T-helper 17 cell (primary cell): ENCODE measurements around the gene U2SURP. TPM values are rescaled to one million over a fixed set of nuclear protein-coding genes. Genes with fewer than 3 reads are reported as not detected.
"Not testable (repeated sequence)": the region's sequence is repeated elsewhere in the genome, so short reads cannot be mapped to it uniquely, and the experiment has no call there.

ENCODE experiments used
- ATAC-seq: fragments of 150-1000 bp; cut with Tn5 transposase; 2 replicates; pipeline ENCODE4 v1.10.0; 2021; ENCODE audit warnings: mild to moderate bottlenecking, moderate library complexity
- DNase-seq, 3 donors: peaks; one replicate each; pipeline versions ENCODE4 v3.0.0 to v3.0.0-alpha.2; 2020 to 2021
- H3K9me3 ChIP-seq: one replicate; pipeline ENCODE4 v1.7.0; 2013; ENCODE audit warnings: low read length, mild to moderate bottlenecking; ENCODE audit not compliant: control insufficient read depth, poor library complexity, severe bottlenecking
- H3K27ac Mint-ChIP-seq: one replicate; pipeline ENCODE4 v1.8.0; 2022; ENCODE audit warnings: mild to moderate bottlenecking, moderate library complexity, mixed read lengths
- H3K27me3 Mint-ChIP-seq: one replicate; pipeline ENCODE4 v1.8.0; 2022; ENCODE audit warnings: mixed read lengths
- H3K36me3 Mint-ChIP-seq: one replicate; pipeline ENCODE4 v1.8.0; 2022; ENCODE audit warnings: low read depth, mixed read lengths
- H3K4me1 Mint-ChIP-seq: one replicate; pipeline ENCODE4 v1.8.0; 2022; ENCODE audit warnings: mild to moderate bottlenecking, mixed read lengths
- H3K4me3 Mint-ChIP-seq: one replicate; pipeline ENCODE4 v1.8.0; 2022; ENCODE audit warnings: mild to moderate bottlenecking, moderate library complexity, mixed read lengths
- total RNA-seq, 4 donors: library from RNA in 2 of 4; stranded (reverse) in 2 of 4; gene quantifications; one replicate each; pipeline ENCODE4 v1.2.3 and lab custom pipeline; 2022 to 2026

U2SURP gene
- total RNA-seq, 2 donors from 2014 or later: 145 to 171 TPM

GRCh38 chr3:143004823-143005222, 3.5 kb downstream of the U2SURP start:
- H3K27ac Mint-ChIP-seq: no peak overlapping the region
- ATAC-seq (no peak), DNase-seq (no peak)
- H3K27me3 Mint-ChIP-seq: no peaks in the 10 kb centered on the region
- peaks cover 3% of the 10 kb centered on the region for H3K36me3 Mint-ChIP-seq
- H3K4me1 Mint-ChIP-seq: peaks cover 45% of the 10 kb centered on the region
- peak overlapping the region; percentile 73 for H3K4me3 Mint-ChIP-seq
- no peaks in the 10 kb centered on the region for H3K9me3 ChIP-seq

DNA sequence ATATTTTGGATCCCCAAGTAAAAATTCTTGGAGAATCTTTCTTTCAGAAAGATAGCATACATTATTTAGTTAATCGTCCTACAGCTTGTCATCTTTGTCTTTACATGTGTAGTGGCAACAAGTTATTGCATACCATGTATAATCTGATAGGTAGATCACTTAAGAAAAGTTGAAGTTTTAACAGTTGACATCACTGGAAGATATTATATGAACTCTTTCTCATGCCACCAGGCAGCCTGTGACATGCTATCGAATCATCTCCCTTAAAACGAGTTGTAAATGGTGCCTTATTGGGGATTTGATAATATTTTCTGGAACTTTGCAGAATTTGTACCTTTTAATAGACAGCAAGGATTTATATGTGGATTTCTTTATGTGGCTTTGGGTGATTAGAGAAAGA, 8.7 kb downstream of the U2SURP start:
- peaks cover 2% of the 10 kb centered on the region for H3K36me3 Mint-ChIP-seq
- ATAC-seq (no peak), DNase-seq (no peak)
- H3K27ac Mint-ChIP-seq: peak overlapping the region; percentile 29
- H3K4me1 Mint-ChIP-seq: peaks cover 30% of the 10 kb centered on the region
- H3K27me3 Mint-ChIP-seq: no peaks in the 10 kb centered on the region
- no peak overlapping the region for H3K4me3 Mint-ChIP-seq
- no peaks in the 10 kb centered on the region for H3K9me3 ChIP-seq

- DNase-seq (no peak), ATAC-seq (no peak)
- Mint-ChIP-seq H3K27ac (peak overlapping the region; percentile 4), H3K36me3 (peaks cover 2% of the 10 kb centered on the region), H3K27me3 (no peaks in the 10 kb centered on the region), H3K4me1 (peaks cover 25% of the 10 kb centered on the region), H3K4me3 (no peak overlapping the region)
- no peaks in the 10 kb centered on the region for H3K9me3 ChIP-seq
Measured at GRCh38 chr3:143011705-143012104, 10.3 kb downstream of the U2SURP start.

GRCh38 chr3:143014921-143015320, 13.6 kb downstream of the U2SURP start:
- Mint-ChIP-seq H3K4me1 (peaks cover 13% of the 10 kb centered on the region), H3K27me3 (no peaks in the 10 kb centered on the region), H3K36me3 (peaks cover 7% of the 10 kb centered on the region), H3K27ac (no peak overlapping the region), H3K4me3 (no peak overlapping the region)
- no peak for ATAC-seq
- H3K9me3 ChIP-seq: no peaks in the 10 kb centered on the region
- DNase-seq: no peak

- Mint-ChIP-seq H3K4me3 (no peak overlapping the region), H3K4me1 (peaks cover 7% of the 10 kb centered on the region), H3K36me3 (peaks cover 12% of the 10 kb centered on the region), H3K27me3 (no peaks in the 10 kb centered on the region), H3K27ac (no peak overlapping the region)
- ATAC-seq (peak; percentile 49), DNase-seq (no peak)
- H3K9me3 ChIP-seq: no peaks in the 10 kb centered on the region
Measured at GRCh38 chr3:143016321-143016972, 15.1 kb downstream of the U2SURP start.

DNA sequence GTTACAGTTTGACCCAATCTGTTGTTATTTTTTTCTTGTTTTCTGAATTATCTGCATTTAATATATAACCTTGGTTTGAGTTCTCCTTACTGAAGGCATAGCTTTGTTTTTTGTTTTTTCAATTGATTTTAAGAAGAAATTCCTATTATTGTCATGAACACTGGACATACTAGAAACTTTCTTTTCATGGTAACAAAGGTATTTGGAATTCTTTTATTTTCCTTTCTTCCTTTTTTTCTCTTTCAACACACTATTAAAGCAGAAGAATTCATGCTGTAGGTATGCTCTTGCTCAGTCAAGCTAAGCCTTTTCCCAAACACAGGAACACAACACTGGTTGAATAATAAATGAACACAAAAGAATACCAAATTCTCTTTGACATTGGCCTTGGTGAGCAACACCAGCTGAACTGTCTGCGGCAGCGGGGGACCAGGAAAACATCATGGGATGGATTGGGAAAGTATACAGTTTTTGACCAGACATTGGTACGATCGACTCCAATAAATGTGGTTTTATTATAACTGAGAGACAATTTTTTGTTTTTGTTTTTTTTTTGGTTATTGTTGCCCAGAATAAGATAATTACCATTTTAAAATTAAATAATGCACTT, 23.1 kb downstream of the U2SURP start:
- peak overlapping the region; percentile 47 for H3K27ac Mint-ChIP-seq

GRCh38 chr3:143031327-143031726, 30.0 kb downstream of the U2SURP start:
- ATAC-seq: no peak
- Mint-ChIP-seq H3K27me3 (no peaks in the 10 kb centered on the region), H3K27ac (peak overlapping the region; percentile 29), H3K4me1 (peaks cover 15% of the 10 kb centered on the region), H3K36me3 (peaks cover 7% of the 10 kb centered on the region), H3K4me3 (no peak overlapping the region)
- H3K9me3 ChIP-seq: no peaks in the 10 kb centered on the region
- no peak for DNase-seq

More for the DNA sequence above, 23.1 kb downstream of the U2SURP start:
- no peak overlapping the region for H3K4me3 Mint-ChIP-seq
- peaks cover 10% of the 10 kb centered on the region for H3K36me3 Mint-ChIP-seq
- DNase-seq: no peak
- no peaks in the 10 kb centered on the region for H3K9me3 ChIP-seq
- no peak for ATAC-seq
- H3K4me1 Mint-ChIP-seq: peaks cover 3% of the 10 kb centered on the region
- H3K27me3 Mint-ChIP-seq: no peaks in the 10 kb centered on the region

- not testable (repeated sequence) for DNase-seq, H3K4me3 Mint-ChIP-seq, ATAC-seq, H3K27me3 Mint-ChIP-seq, H3K9me3 ChIP-seq
- peaks cover 20% of the 10 kb centered on the region for H3K4me1 Mint-ChIP-seq
- H3K27ac Mint-ChIP-seq: peak overlapping the region; percentile 29
- peaks cover 10% of the 10 kb centered on the region for H3K36me3 Mint-ChIP-seq
Measured at GRCh38 chr3:143031796-143032387, 30.5 kb downstream of the U2SURP start.

- H3K9me3 ChIP-seq: no peaks in the 10 kb centered on the region
- no peak for DNase-seq
- Mint-ChIP-seq H3K4me1 (peaks cover 14% of the 10 kb centered on the region), H3K27me3 (no peaks in the 10 kb centered on the region), H3K27ac (peak overlapping the region; percentile 77), H3K36me3 (peaks cover 7% of the 10 kb centered on the region), H3K4me3 (no peak overlapping the region)
- ATAC-seq: no peak
Measured at GRCh38 chr3:143035466-143036211, 34.3 kb downstream of the U2SURP start.

DNA sequence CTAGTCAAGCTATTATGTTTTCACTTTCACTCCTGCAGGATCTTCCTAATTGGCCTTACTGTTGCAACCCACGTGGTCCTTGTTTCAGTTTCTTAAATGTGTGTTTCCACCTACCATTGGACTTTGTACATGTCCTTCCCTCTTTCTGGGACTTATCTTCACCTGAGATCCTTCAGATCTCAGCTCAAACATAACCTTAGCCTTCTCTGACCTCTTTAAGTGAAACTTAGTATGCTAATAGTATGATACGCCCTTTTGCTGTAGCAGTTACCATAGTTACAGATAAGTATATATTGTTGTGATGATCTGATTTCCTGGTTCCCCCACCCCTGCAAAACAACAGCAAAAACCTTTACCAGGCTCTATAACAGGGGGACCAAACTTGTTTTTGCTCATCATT, 35.2 kb downstream of the U2SURP start:
- no peak for DNase-seq
- H3K9me3 ChIP-seq: no peaks in the 10 kb centered on the region
- peak; percentile 90 for ATAC-seq
- Mint-ChIP-seq H3K36me3 (peaks cover 5% of the 10 kb centered on the region), H3K27me3 (no peaks in the 10 kb centered on the region), H3K27ac (peak overlapping the region; percentile 77), H3K4me1 (peaks cover 14% of the 10 kb centered on the region), H3K4me3 (peak overlapping the region; percentile 63)

GRCh38 chr3:143037867-143038266, 36.5 kb downstream of the U2SURP start:
- Mint-ChIP-seq H3K27ac (peak overlapping the region; percentile 34), H3K36me3 (peaks cover 4% of the 10 kb centered on the region), H3K4me1 (peaks cover 13% of the 10 kb centered on the region), H3K27me3 (no peaks in the 10 kb centered on the region), H3K4me3 (no peak overlapping the region)
- no peak for DNase-seq
- no peak for ATAC-seq
- H3K9me3 ChIP-seq: no peaks in the 10 kb centered on the region

- Mint-ChIP-seq H3K4me3 (no peak overlapping the region), H3K4me1 (peaks cover 12% of the 10 kb centered on the region), H3K36me3 (peaks cover 8% of the 10 kb centered on the region), H3K27ac (peak overlapping the region; percentile 49), H3K27me3 (no peaks in the 10 kb centered on the region)
- no peak for ATAC-seq
- H3K9me3 ChIP-seq: no peaks in the 10 kb centered on the region
- DNase-seq: no peak
Measured at GRCh38 chr3:143040261-143040879, 39.0 kb downstream of the U2SURP start.

- Mint-ChIP-seq H3K27me3 (no peaks in the 10 kb centered on the region), H3K4me1 (no peaks in the 10 kb centered on the region), H3K36me3 (peaks cover 6% of the 10 kb centered on the region), H3K4me3 (no peak overlapping the region), H3K27ac (no peak overlapping the region)
- ATAC-seq (no peak), DNase-seq (no peak)
- H3K9me3 ChIP-seq: no peaks in the 10 kb centered on the region
Measured at GRCh38 chr3:143041903-143042302, 40.5 kb downstream of the U2SURP start.
